Subcutaneous adipose tissue (tissue), 4 donors: ENCODE data around the gene TNFSF11. TPM values are rescaled to one million over a fixed set of nuclear protein-coding genes. Genes with fewer than 3 reads are reported as not detected.

Experiments used
- CTCF ChIP-seq: fragments of 450-650 bp; IDR thresholded peaks from one replicate; pipeline ENCODE4 v1.5.1; 2016; ENCODE audit warnings: low read depth, mild to moderate bottlenecking, control low read depth, antibody characterized with exemption, moderate library complexity
- total RNA-seq, 4 donors: library from RNA; depleted of rRNA; stranded (reverse); fragments of >200 nt; gene quantifications; one replicate each; pipeline ENCODE4 v1.1.0, GENCODE V29; 2016

TNFSF11 gene
- total RNA-seq, 4 donors from 2014 or later = not detected

GRCh38 chr13:42617221-42617620, 43.3 kb downstream of the TNFSF11 start:
- TF ChIP-seq CTCF = no peak

- TF ChIP-seq CTCF = no peak
These were observed 50.0 kb downstream of the TNFSF11 start for GRCh38 chr13:42623916-42624315.

GRCh38 chr13:42625611-42626010, 51.7 kb downstream of the TNFSF11 start:
- TF ChIP-seq CTCF = no peak

- TF ChIP-seq CTCF = no peak
These were observed 52.4 kb downstream of the TNFSF11 start for GRCh38 chr13:42626176-42626860.

GRCh38 chr13:42628666-42629065, 54.7 kb downstream of the TNFSF11 start:
- no peak for TF ChIP-seq CTCF

GRCh38 chr13:42631181-42631580, 57.2 kb downstream of the TNFSF11 start:
- no peak for TF ChIP-seq CTCF

- no peak for TF ChIP-seq CTCF
These were observed 59.5 kb downstream of the TNFSF11 start for GRCh38 chr13:42633495-42633894.
